ENCODE measurements around the gene ALDH3B2.

Gene ALDH3B2

GRCh38 chr11:67651976-67652781, 22.2 kb downstream of the ALDH3B2 start (continued):
- TF ChIP-seq, protein P1, sequence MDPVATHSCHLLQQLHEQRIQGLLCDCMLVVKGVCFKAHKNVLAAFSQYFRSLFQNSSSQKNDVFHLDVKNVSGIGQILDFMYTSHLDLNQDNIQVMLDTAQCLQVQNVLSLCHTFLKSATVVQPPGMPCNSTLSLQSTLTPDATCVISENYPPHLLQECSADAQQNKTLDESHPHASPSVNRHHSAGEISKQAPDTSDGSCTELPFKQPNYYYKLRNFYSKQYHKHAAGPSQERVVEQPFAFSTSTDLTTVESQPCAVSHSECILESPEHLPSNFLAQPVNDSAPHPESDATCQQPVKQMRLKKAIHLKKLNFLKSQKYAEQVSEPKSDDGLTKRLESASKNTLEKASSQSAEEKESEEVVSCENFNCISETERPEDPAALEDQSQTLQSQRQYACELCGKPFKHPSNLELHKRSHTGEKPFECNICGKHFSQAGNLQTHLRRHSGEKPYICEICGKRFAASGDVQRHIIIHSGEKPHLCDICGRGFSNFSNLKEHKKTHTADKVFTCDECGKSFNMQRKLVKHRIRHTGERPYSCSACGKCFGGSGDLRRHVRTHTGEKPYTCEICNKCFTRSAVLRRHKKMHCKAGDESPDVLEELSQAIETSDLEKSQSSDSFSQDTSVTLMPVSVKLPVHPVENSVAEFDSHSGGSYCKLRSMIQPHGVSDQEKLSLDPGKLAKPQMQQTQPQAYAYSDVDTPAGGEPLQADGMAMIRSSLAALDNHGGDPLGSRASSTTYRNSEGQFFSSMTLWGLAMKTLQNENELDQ (tag by site-specific recombination; IDR thresholded peaks at IDR 0.05; ENCODE audit: low read depth), result no peak
- TF ChIP-seq ZNF48 (tag by site-specific recombination; IDR thresholded peaks at IDR 0.05) (no peak), ZNF521 (tag by site-specific recombination; IDR thresholded peaks at IDR 0.05) (no peak), REPIN1 (tag by site-specific recombination; IDR thresholded peaks at IDR 0.05; ENCODE audit: low read depth) (no peak), ZNF777 (tag by site-specific recombination; IDR thresholded peaks at IDR 0.05; ENCODE audit: borderline replicate concordance) (no peak), ZNF571 (tag by site-specific recombination; IDR thresholded peaks at IDR 0.05) (no peak), KLF8 (tag by site-specific recombination; IDR thresholded peaks at IDR 0.05) (no peak), ZNF2 (tag by site-specific recombination; IDR thresholded peaks at IDR 0.05) (no peak), ZNF580 (tag by site-specific recombination; IDR thresholded peaks at IDR 0.05) (no peak), ZNF544 (tag by site-specific recombination; IDR thresholded peaks at IDR 0.05) (no peak), ZSCAN5A (tag by site-specific recombination; IDR thresholded peaks at IDR 0.05) (no peak), ZNF132 (tag by site-specific recombination; IDR thresholded peaks at IDR 0.05; ENCODE audit: borderline replicate concordance) (no peak), ZNF707 (tag by site-specific recombination; IDR thresholded peaks at IDR 0.05) (no peak), ZBTB17 (tag by site-specific recombination; IDR thresholded peaks at IDR 0.05) (no peak), ZEB2 (tag by site-specific recombination; IDR thresholded peaks at IDR 0.05) (no peak), ZNF155 (tag by site-specific recombination; IDR thresholded peaks at IDR 0.05) (no peak), ZNF501 (tag by site-specific recombination; IDR thresholded peaks at IDR 0.05) (no peak), ZNF223 (tag by site-specific recombination; IDR thresholded peaks at IDR 0.05) (no peak), HOXC10 (CRISPR knock-in tag; IDR thresholded peaks at IDR 0.05) (no peak), ZNF623 (tag by site-specific recombination; IDR thresholded peaks at IDR 0.05) (peak; percentile 62), ZNF416 (tag by site-specific recombination; IDR thresholded peaks at IDR 0.05) (no peak), ZNF292 (tag by site-specific recombination; IDR thresholded peaks at IDR 0.05; ENCODE audit: borderline replicate concordance, low read depth) (no peak), ZNF555 (tag by site-specific recombination; conservative IDR thresholded peaks at IDR 0.05) (peak; percentile 52), ZNF791 (tag by site-specific recombination; IDR thresholded peaks at IDR 0.05) (no peak), ZBTB7A (tag by site-specific recombination; IDR thresholded peaks at IDR 0.05; ENCODE audit: low read depth) (no peak), ZNF701 (tag by site-specific recombination; IDR thresholded peaks at IDR 0.05) (no peak), KLF1 (tag by site-specific recombination; IDR thresholded peaks at IDR 0.05) (no peak)
- TF ChIP-seq, protein P2, sequence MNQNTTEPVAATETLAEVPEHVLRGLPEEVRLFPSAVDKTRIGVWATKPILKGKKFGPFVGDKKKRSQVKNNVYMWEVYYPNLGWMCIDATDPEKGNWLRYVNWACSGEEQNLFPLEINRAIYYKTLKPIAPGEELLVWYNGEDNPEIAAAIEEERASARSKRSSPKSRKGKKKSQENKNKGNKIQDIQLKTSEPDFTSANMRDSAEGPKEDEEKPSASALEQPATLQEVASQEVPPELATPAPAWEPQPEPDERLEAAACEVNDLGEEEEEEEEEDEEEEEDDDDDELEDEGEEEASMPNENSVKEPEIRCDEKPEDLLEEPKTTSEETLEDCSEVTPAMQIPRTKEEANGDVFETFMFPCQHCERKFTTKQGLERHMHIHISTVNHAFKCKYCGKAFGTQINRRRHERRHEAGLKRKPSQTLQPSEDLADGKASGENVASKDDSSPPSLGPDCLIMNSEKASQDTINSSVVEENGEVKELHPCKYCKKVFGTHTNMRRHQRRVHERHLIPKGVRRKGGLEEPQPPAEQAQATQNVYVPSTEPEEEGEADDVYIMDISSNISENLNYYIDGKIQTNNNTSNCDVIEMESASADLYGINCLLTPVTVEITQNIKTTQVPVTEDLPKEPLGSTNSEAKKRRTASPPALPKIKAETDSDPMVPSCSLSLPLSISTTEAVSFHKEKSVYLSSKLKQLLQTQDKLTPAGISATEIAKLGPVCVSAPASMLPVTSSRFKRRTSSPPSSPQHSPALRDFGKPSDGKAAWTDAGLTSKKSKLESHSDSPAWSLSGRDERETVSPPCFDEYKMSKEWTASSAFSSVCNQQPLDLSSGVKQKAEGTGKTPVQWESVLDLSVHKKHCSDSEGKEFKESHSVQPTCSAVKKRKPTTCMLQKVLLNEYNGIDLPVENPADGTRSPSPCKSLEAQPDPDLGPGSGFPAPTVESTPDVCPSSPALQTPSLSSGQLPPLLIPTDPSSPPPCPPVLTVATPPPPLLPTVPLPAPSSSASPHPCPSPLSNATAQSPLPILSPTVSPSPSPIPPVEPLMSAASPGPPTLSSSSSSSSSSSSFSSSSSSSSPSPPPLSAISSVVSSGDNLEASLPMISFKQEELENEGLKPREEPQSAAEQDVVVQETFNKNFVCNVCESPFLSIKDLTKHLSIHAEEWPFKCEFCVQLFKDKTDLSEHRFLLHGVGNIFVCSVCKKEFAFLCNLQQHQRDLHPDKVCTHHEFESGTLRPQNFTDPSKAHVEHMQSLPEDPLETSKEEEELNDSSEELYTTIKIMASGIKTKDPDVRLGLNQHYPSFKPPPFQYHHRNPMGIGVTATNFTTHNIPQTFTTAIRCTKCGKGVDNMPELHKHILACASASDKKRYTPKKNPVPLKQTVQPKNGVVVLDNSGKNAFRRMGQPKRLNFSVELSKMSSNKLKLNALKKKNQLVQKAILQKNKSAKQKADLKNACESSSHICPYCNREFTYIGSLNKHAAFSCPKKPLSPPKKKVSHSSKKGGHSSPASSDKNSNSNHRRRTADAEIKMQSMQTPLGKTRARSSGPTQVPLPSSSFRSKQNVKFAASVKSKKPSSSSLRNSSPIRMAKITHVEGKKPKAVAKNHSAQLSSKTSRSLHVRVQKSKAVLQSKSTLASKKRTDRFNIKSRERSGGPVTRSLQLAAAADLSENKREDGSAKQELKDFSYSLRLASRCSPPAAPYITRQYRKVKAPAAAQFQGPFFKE (tag by site-specific recombination; IDR thresholded peaks at IDR 0.05; ENCODE audit: borderline replicate concordance), result no peak
- TF ChIP-seq, protein P3, sequence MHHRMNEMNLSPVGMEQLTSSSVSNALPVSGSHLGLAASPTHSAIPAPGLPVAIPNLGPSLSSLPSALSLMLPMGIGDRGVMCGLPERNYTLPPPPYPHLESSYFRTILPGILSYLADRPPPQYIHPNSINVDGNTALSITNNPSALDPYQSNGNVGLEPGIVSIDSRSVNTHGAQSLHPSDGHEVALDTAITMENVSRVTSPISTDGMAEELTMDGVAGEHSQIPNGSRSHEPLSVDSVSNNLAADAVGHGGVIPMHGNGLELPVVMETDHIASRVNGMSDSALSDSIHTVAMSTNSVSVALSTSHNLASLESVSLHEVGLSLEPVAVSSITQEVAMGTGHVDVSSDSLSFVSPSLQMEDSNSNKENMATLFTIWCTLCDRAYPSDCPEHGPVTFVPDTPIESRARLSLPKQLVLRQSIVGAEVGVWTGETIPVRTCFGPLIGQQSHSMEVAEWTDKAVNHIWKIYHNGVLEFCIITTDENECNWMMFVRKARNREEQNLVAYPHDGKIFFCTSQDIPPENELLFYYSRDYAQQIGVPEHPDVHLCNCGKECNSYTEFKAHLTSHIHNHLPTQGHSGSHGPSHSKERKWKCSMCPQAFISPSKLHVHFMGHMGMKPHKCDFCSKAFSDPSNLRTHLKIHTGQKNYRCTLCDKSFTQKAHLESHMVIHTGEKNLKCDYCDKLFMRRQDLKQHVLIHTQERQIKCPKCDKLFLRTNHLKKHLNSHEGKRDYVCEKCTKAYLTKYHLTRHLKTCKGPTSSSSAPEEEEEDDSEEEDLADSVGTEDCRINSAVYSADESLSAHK (tag by site-specific recombination; IDR thresholded peaks at IDR 0.05), result no peak
